ENCODE measurements around the gene ANKS3. TPM values are rescaled to one million over a fixed set of nuclear protein-coding genes. Genes with fewer than 3 reads are reported as not detected.

The ANKS3 gene
- total RNA-seq, 2 experiments from 2014 or later, result 17.6 to 21.7 TPM

DNA sequence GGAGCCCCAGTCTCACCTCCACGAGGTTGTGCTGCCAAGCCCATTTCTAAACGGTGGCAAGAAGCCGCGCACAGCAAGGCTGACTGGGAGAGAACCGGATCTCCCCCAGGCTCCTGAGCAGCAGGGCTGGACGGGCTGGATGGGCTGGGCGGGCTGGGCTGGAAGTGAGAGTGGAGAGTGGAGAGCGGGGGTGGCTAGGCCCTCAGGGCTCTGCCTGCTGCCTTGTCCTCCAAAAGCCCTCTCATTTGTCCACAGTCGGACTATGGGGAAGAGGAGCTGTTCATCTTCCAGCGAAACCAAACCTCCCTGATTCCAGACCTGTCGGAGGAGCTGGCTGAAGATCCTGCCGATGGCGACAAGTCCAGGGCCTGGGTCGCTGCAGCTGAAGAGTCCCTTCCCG lies 3.5 kb upstream of the ANKS3 start:
- no TSS peak for BruUV-seq (replicated peaks)
- no peak for DNase-seq (ENCODE audit: low spot score)
- ChIA-PET CTCF (ENCODE audit: unreplicated experiment) (no interaction called here), POLR2A (interaction anchor here (0.5 to 0.9 kb wide), 2 partner anchors 35 to 777 kb away, joined by 3 to 6 read pairs; no protein-coding TSS in a partner anchor)
- no peak for TF ChIP-seq EZH2phosphoT487 (IDR thresholded peaks at IDR 0.05; ENCODE audit: borderline replicate concordance, low read depth, low read length)
- intact Hi-C loops (cut with micrococcal nuclease; ENCODE audit: unreplicated experiment), result no loop called here
- peaks cover 15% of the 10 kb centered on the region for H3K4me1 ChIP-seq (ENCODE audit: insufficient read depth, low read length, poor library complexity, severe bottlenecking)
- no peak overlapping the region for H2AFZ ChIP-seq (ENCODE audit: low read length)
- H3K4me2 ChIP-seq (ENCODE audit: low read length), result no peak overlapping the region
- H3K4me3 ChIP-seq (ENCODE audit: low read depth, low read length, poor library complexity, severe bottlenecking), result no peak overlapping the region
- no peaks in the 10 kb centered on the region for H3K9me2 ChIP-seq (ENCODE audit: insufficient read depth, low read length)
- H3K79me2 ChIP-seq (ENCODE audit: insufficient read depth, low read depth, low read length), result peaks cover 13% of the 10 kb centered on the region; the same call in 1 of the 2 replicates
- H4K20me1 ChIP-seq (ENCODE audit: insufficient read depth, low read length), result no peaks in the 10 kb centered on the region
- no peaks in the 10 kb centered on the region for H3K36me3 ChIP-seq (ENCODE audit: insufficient read depth, low read length)
- no peak overlapping the region for H3K27ac ChIP-seq (ENCODE audit: low read depth, low read length, poor library complexity, severe bottlenecking)
- no peaks in the 10 kb centered on the region for H3K9me3 ChIP-seq (ENCODE audit: low read length)

GRCh38 chr16:4736546-4736945 lies 2.5 kb upstream of the ANKS3 start:
- ChIA-PET CTCF (ENCODE audit: unreplicated experiment) (no interaction called here), POLR2A (interaction anchor here (3.6 kb wide), 1 partner anchor 32 kb away, joined by 23 read pairs; the partner anchor contains the start of gene ZNF500)
- H3K36me3 ChIP-seq (ENCODE audit: insufficient read depth, low read length), result no peaks in the 10 kb centered on the region
- TF ChIP-seq, protein P1, sequence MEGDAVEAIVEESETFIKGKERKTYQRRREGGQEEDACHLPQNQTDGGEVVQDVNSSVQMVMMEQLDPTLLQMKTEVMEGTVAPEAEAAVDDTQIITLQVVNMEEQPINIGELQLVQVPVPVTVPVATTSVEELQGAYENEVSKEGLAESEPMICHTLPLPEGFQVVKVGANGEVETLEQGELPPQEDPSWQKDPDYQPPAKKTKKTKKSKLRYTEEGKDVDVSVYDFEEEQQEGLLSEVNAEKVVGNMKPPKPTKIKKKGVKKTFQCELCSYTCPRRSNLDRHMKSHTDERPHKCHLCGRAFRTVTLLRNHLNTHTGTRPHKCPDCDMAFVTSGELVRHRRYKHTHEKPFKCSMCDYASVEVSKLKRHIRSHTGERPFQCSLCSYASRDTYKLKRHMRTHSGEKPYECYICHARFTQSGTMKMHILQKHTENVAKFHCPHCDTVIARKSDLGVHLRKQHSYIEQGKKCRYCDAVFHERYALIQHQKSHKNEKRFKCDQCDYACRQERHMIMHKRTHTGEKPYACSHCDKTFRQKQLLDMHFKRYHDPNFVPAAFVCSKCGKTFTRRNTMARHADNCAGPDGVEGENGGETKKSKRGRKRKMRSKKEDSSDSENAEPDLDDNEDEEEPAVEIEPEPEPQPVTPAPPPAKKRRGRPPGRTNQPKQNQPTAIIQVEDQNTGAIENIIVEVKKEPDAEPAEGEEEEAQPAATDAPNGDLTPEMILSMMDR (conservative IDR thresholded peaks at IDR 0.05; ENCODE audit: low read length), result no peak
- TF ChIP-seq EZH2phosphoT487 (IDR thresholded peaks at IDR 0.05; ENCODE audit: borderline replicate concordance, low read depth, low read length), result no peak
- intact Hi-C loops (cut with micrococcal nuclease; ENCODE audit: unreplicated experiment), result no loop called here
- DNase-seq (ENCODE audit: low spot score), result no peak
- H3K27ac ChIP-seq (ENCODE audit: low read depth, low read length, poor library complexity, severe bottlenecking), result no peak overlapping the region
- no peaks in the 10 kb centered on the region for H3K9me2 ChIP-seq (ENCODE audit: insufficient read depth, low read length)
- no peak overlapping the region for H2AFZ ChIP-seq (ENCODE audit: low read length)
- H3K79me2 ChIP-seq (ENCODE audit: insufficient read depth, low read depth, low read length), result peaks cover 13% of the 10 kb centered on the region; the same call in 1 of the 2 replicates
- no peak overlapping the region for H3K4me2 ChIP-seq (ENCODE audit: low read length)
- H4K20me1 ChIP-seq (ENCODE audit: insufficient read depth, low read length), result no peaks in the 10 kb centered on the region
- peaks cover 15% of the 10 kb centered on the region for H3K4me1 ChIP-seq (ENCODE audit: insufficient read depth, low read length, poor library complexity, severe bottlenecking)
- no TSS peak for BruUV-seq (replicated peaks)
- no peaks in the 10 kb centered on the region for H3K9me3 ChIP-seq (ENCODE audit: low read length)
- no peak overlapping the region for H3K4me3 ChIP-seq (ENCODE audit: low read depth, low read length, poor library complexity, severe bottlenecking)

DNA sequence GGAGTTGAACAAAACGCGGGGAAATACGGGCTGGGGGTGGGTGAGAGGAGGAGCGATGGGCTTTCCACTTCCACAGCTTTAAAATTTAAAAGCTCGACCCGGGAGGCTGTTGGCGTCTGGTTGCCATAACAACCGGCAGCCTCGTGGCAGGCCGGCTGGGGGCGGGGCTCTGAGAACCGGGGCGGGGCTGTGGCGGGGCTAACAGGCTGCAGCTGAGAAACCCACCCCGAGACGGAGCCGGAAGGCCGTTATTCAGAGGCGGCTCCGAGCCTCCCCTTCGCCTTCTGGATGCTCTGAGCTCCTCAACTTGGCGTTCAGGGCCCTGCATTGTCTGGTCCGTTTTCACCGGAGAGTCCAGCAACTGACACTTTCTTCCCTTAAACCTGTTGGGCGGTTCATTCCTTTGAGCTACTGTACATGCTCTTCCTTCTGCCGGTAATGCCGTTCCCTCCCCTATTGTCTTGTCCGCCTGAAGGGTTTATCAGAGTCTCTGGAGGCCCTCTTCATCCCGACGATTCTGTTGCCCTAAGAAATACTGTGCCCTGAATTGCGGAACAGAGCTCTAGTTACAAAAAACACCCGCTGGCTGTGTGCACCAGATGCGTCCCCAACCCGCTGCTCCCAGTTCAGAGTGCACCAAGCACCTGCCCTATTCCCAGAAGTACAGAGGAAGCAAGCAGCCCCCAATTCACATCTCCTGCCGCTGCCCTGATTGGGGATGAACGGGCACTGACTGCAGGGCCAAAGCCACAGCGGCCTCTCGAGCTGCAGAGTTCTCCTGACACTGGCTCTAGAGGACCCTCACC lies 862 bp upstream of the ANKS3 start:
- peak overlapping the region; percentile 87 for H2AFZ ChIP-seq (ENCODE audit: low read length)
- DNase-seq (ENCODE audit: low spot score), result peak; percentile 93
- no peak for TF ChIP-seq EZH2phosphoT487 (IDR thresholded peaks at IDR 0.05; ENCODE audit: borderline replicate concordance, low read depth, low read length)
- TF ChIP-seq, protein P1 (conservative IDR thresholded peaks at IDR 0.05; ENCODE audit: low read length), result no peak

More for the DNA sequence above, 862 bp upstream of the ANKS3 start:
- no TSS peak for BruUV-seq (replicated peaks)
- Histone ChIP-seq H3K4me3 (ENCODE audit: low read depth, low read length, poor library complexity, severe bottlenecking) (peak overlapping the region; percentile 89), H3K9me3 (ENCODE audit: low read length) (no peaks in the 10 kb centered on the region), H4K20me1 (ENCODE audit: insufficient read depth, low read length) (no peaks in the 10 kb centered on the region), H3K4me2 (ENCODE audit: low read length) (peak overlapping the region; percentile 94), H3K36me3 (ENCODE audit: insufficient read depth, low read length) (peaks cover 5% of the 10 kb centered on the region; the same call in 1 of the 2 replicates), H3K4me1 (ENCODE audit: insufficient read depth, low read length, poor library complexity, severe bottlenecking) (peaks cover 15% of the 10 kb centered on the region), H3K79me2 (ENCODE audit: insufficient read depth, low read depth, low read length) (peaks cover 13% of the 10 kb centered on the region; the same call in 1 of the 2 replicates), H3K9me2 (ENCODE audit: insufficient read depth, low read length) (no peaks in the 10 kb centered on the region), H3K27ac (ENCODE audit: low read depth, low read length, poor library complexity, severe bottlenecking) (peak overlapping the region; percentile 64)
- intact Hi-C loops (cut with micrococcal nuclease; ENCODE audit: unreplicated experiment), result loop anchor here (2.0 kb wide), 3 partner anchors 42 to 112 kb away; partner anchors contain the start of genes GLYR1, NUDT16L1, ROGDI and UBN1
- CTCF ChIA-PET (ENCODE audit: unreplicated experiment), result interaction anchor here (0.6 to 1.3 kb wide), 6 partner anchors 11 to 237 kb away, joined by 3 read pairs; partner anchors contain the start of gene SEPTIN12
- POLR2A ChIA-PET, result interaction anchor here (0.6 to 3.6 kb wide), 7 partner anchors 12 to 966 kb away, joined by 3 to 23 read pairs (median 4); partner anchors contain the start of gene ZNF500
